NCI-H2171 (cell line): Measurements from ENCODE around the gene DHRS3.
"Not testable (repeated sequence)": the region's sequence is repeated elsewhere in the genome, so short reads cannot be mapped to it uniquely, and the experiment has no call there.

Source experiments
- DNase-seq: peaks from one replicate; lab custom pipeline; 2025; lab: John Stamatoyannopoulos, UW

Gene DHRS3

GRCh38 chr1:12573015-12573825 lies 44.8 kb downstream of the DHRS3 start:
- no peak for DNase-seq

- no peak for DNase-seq
Measured at GRCh38 chr1:12572522-12572921, 45.5 kb downstream of the DHRS3 start.

- no peak for DNase-seq
Measured at GRCh38 chr1:12570291-12570690, 47.7 kb downstream of the DHRS3 start.

- DNase-seq: no peak
Measured at GRCh38 chr1:12568009-12568767, 49.8 kb downstream of the DHRS3 start.

GRCh38 chr1:12567288-12567819 lies 50.7 kb downstream of the DHRS3 start:
- no peak for DNase-seq

- no peak for DNase-seq
Measured at GRCh38 chr1:12566484-12567287, 51.3 kb downstream of the DHRS3 start.

GRCh38 chr1:12565966-12566352 lies 52.1 kb downstream of the DHRS3 start:
- no peak for DNase-seq

- DNase-seq: no peak
Measured at GRCh38 chr1:12565094-12565965, 52.7 kb downstream of the DHRS3 start.

GRCh38 chr1:12564251-12564650 lies 53.8 kb downstream of the DHRS3 start:
- DNase-seq: not testable (repeated sequence)

- no peak for DNase-seq
Measured at GRCh38 chr1:12562955-12563576, 54.9 kb downstream of the DHRS3 start.

- DNase-seq: no peak
Measured at GRCh38 chr1:12561121-12561520, 56.9 kb downstream of the DHRS3 start.

- no peak for DNase-seq
Measured at GRCh38 chr1:12556957-12557935, 60.8 kb downstream of the DHRS3 start.

- DNase-seq: peak; percentile 15
Measured at GRCh38 chr1:12556368-12556930, 61.6 kb downstream of the DHRS3 start.

GRCh38 chr1:12555411-12556367 lies 62.3 kb downstream of the DHRS3 start:
- no peak for DNase-seq

- no peak for DNase-seq
Measured at GRCh38 chr1:12554521-12555305, 63.3 kb downstream of the DHRS3 start.

- no peak for DNase-seq
Measured at GRCh38 chr1:12553963-12554362, 64.0 kb downstream of the DHRS3 start.
